GM21576 (cell line): Measurements from ENCODE around the gene CTDNEP1.

Experiments used
- ATAC-seq: cut with Tn5 transposase; IDR thresholded peaks from one replicate; pipeline ENCODE4 v1.9.1; 2021; ENCODE audit warnings: mild to moderate bottlenecking, moderate library complexity; ENCODE audit not compliant: unreplicated experiment

CTDNEP1 gene

DNA sequence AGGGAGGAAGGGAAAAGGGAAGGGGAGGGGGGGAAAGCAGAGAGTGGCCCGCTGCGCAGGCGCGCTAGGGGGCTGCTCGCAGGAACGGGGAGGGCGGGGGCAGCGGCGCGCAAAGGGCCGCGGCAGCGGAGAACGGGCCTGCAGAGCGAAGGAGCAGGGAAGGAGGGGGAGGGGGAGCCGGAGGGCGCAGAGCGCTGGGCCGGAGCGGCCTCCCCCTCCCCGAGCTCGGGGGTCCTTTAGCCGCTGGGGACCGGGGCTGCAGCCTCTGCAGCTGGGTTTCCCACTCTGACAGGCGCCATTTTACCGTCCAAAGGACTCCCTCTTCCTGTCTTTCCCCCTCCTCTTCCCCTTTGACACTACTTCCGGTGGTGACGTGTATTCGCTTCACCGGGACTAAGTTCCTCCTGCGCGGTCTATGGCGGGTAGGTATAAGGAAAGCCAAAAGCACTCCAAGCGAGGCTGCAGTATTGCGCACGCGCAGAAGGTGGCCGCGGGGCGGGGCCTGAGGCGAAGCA is at the start of gene CTDNEP1:
Gene CTDNEP1 (minus strand): TSS at position 74 of the 515 bp plus-strand sequence. CDS start 438 bp downstream, outside the sequence.
- ATAC-seq: peak; percentile 76

GRCh38 chr17:7296189-7296861 is 44.8 kb upstream of the CTDNEP1 start:
- no peak for ATAC-seq

GRCh38 chr17:7295230-7296180 is 44.0 kb upstream of the CTDNEP1 start:
- ATAC-seq: no peak

GRCh38 chr17:7294614-7295153 is 43.1 kb upstream of the CTDNEP1 start, which contains the start of gene YBX2:
Gene YBX2, minus strand, starts transcription at chr17:7294639. Its CDS starts 139 bp downstream, at chr17:7294500.
- no peak for ATAC-seq

- ATAC-seq: no peak
These were observed 42.5 kb upstream of the CTDNEP1 start for GRCh38 chr17:7293816-7294613.

GRCh38 chr17:7293159-7293558 is 41.6 kb upstream of the CTDNEP1 start:
- no peak for ATAC-seq

DNA sequence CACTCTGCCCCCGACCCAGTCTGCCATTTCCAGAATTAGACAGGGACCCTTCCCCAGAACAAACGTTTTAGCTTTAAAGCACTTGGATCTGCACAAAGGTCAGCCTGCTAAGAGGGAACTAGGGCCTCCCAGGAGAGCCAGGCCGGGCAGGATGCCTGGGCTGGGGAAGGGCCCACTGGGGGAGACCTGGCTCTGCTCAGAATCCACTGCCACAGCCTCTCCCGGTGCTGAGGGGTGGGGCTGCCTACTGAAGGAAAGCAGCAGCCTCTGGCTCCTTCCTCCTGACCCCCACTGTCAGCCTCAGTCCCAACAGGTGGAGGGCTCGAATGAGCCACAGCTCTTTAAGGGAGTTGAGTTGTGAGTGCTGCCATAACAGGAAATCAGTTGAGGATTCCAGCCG is 41.2 kb upstream of the CTDNEP1 start:
- ATAC-seq: no peak

DNA sequence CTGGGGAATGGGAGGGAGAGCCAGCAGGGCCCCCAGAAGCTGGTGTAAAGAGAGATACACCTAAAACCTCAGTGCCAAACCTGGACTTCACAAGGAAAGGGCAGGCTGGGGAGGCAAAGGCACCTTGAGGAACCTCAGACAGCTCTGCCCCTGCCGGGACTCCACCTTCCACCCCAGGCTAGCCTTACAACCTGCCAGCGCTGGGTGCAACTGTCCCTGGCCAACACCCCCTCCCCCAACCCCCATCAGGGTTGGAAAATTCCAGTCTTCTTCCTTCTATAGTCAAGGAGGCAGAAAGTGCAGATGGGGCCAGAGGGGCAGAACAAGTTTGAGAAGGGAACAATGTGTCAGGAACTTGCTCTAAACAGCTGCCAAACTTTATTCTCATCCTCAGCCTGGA is 40.7 kb upstream of the CTDNEP1 start:
- no peak for ATAC-seq

DNA sequence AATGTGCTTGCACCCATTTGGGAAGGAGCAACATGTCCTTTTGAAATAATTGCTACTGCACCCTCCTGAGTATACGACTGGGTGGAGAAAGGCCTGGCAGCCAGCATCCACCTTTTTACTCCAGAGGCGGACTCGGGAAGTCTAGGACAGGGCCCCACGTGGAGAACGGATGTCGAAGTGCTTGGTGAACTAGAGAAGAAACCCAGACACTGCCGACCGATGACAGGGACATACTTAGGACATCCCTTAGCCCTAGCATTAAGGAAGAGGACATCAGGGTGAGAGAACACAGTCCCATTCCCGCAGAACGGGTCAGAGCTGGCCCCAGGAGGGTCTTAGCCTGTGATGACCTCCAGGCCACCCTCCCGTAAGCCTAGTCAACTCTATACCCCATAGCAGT is 39.2 kb upstream of the CTDNEP1 start:
- no peak for ATAC-seq

- no peak for ATAC-seq
These were observed 38.6 kb upstream of the CTDNEP1 start for GRCh38 chr17:7290166-7290565.

DNA sequence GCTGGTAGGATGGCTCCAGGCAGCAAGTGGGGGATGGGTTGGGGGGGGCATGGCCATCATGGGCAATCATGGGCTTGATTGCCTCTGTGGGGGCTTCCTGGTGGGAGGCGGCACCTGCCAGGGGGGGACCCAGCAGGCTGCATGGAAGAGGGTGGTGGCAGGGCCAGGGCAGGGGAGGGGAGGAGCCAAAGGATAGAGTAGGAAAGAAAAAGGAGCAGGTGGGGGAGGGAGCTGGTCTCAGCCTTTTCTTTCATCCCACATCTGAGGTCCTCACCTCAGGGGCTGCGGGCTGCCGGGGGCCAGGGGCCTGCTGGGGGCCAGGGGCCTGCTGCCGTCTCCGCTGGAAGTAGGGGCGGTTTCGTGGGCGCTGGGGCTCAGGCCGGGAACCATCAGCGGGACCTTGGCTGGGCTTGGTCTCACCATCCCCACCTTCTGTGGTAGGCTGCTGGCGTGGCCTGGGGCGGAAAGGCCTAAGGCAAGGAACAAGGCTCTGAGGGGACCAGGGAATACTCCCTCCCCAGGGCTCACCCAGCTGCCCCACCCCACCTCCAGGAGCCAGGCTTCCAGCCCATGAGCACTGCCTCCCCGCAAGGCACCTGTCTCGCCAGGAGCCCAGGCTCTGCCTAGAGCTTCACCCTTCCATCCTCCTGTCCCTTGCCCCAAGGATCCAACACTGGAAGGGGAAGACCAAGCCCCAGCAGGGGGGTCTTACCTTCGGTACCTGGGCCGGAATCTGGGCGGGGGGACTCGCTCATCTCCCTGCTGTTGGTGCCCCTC is 37.9 kb upstream of the CTDNEP1 start:
- no peak for ATAC-seq

DNA sequence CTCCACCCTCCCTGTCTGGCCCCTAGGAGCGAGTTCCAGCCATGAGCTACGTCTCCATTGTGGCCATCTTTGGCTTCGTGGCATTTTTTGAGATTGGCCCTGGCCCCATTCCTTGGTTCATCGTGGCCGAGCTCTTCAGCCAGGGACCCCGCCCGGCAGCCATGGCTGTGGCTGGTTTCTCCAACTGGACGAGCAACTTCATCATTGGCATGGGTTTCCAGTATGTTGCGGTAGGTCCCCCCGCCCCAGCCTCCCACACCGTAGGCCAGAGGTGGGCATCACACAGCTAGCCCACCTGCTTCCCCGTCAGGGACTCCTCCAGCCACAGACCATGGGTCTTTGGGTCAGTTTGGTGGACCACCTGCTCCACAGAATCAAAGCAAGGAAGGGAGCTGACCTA is 34.1 kb upstream of the CTDNEP1 start:
- no peak for ATAC-seq

DNA sequence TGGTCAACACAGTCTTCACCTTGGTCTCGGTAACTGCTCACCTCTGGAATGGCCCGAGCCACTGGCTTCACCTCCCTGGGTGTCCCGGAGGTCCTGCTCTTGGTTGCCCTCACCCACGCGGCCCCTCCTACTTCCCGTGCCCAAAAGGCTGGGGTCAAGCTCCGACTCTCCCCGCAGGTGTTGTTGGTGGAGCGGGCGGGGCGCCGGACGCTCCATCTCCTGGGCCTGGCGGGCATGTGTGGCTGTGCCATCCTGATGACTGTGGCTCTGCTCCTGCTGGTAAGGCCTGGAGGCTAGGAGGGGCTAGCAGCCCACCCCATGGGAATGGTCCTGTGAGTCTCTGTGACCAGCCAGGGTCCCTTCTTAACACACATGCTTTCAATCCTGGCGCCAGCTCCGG is 33.4 kb upstream of the CTDNEP1 start:
- no peak for ATAC-seq

GRCh38 chr17:7283471-7284216 is 32.1 kb upstream of the CTDNEP1 start:
- ATAC-seq: no peak

GRCh38 chr17:7282752-7283321 is 31.3 kb upstream of the CTDNEP1 start:
- ATAC-seq: no peak

GRCh38 chr17:7281953-7282751 is 30.6 kb upstream of the CTDNEP1 start:
- no peak for ATAC-seq

DNA sequence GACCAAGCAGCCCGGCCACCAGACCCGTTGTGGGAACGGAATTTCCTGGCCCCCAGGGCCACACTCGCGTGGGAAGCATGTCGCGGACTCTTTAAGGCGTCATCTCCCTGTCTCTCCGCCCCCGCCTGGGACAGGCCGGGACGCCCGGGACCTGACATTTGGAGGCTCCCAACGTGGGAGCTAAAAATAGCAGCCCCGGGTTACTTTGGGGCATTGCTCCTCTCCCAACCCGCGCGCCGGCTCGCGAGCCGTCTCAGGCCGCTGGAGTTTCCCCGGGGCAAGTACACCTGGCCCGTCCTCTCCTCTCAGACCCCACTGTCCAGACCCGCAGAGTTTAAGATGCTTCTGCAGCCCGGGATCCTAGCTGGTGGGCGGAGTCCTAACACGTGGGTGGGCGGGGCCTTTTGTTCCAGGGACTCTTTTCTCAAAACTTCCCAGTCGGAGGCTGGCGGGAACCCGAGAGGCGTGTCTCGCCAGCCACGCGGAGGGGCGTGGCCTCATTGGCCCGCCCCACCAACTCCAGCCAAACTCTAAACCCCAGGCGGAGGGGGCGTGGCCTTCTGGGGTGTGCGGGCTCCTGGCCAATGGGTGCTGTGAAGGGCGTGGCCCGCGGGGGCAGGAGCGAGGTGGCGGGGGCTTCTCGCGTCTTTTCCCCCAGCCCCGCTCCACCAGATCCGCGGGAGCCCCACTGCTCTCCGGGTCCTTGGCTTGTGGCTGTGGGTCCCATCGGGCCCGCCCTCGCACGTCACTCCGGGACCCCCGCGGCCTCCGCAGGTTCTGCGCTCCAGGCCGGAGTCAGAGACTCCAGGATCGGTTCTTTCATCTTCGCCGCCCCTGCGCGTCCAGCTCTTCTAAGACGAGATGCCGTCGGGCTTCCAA is 29.8 kb upstream of the CTDNEP1 start, which contains the start of gene SLC2A4:
Gene SLC2A4 (plus strand): TSS at position 645 of the 879 bp plus-strand sequence. CDS start 217 bp downstream, at position 862.
- peak; percentile 59 for ATAC-seq
